ENCODE data around the gene MUCL1. TPM values are rescaled to one million over a fixed set of nuclear protein-coding genes. Genes with fewer than 3 reads are reported as not detected.

The MUCL1 gene
- total RNA-seq, 1 donor from 2014 or later: not detected

DNA sequence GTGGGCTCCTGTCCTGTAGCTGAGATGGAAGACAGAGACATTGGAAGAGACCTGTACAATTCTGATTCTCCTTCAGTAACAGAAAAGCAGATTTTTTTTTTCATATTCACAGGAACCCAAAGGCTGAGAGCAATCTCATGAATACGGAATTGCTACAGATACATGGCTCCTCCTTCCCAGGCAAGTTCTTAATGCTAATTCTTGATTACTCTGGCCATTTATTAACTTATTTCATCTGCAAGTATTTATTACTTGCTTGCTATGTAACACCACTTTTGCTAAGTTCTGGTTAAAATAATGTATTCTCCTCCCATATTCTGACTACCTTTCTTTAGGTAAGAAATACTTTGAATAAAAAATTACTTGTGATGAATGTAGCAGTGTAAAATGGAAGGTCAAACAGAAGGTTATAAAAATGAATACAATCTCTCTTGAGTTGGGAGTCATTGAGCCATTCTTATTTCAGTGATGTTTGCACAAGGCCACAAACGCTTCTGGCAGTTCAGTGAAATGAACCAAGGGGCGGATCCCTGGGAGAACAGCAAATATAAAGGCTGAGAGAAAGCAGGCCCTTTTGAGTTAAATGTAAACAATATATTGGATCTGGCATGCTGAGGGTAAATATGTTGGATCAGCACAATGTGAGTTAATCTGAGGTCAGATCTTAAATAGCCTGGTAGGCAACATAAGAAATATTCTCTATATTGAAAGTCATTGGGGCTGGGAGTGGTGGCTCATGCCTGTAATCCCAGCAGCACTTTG lies 37.6 kb downstream of the MUCL1 start:
- Histone ChIP-seq H3F3A (ENCODE audit: low read depth) (no peaks in the 10 kb centered on the region), H3K27me3 (no peaks in the 10 kb centered on the region), H3K27ac (no peak overlapping the region), H3K9ac (no peak overlapping the region), H4K20me1 (ENCODE audit: low read depth) (no peaks in the 10 kb centered on the region), H3K4me2 (no peak overlapping the region), H3K36me3 (no peaks in the 10 kb centered on the region), H2AFZ (replicated peaks) (no peak overlapping the region), H3K9me3 (ENCODE audit: low read depth) (no peaks in the 10 kb centered on the region), H3K4me3 (no peak overlapping the region), H3K79me2 (ENCODE audit: low read depth) (no peaks in the 10 kb centered on the region), H3K4me1 (peaks cover 6% of the 10 kb centered on the region)
- no peak overlapping the region for H3K4me3 Mint-ChIP-seq
- no peak overlapping the region for H3K27ac Mint-ChIP-seq
- no peak for TF ChIP-seq EZH2phosphoT487 (IDR thresholded peaks at IDR 0.05)
- TF ChIP-seq, protein P1, sequence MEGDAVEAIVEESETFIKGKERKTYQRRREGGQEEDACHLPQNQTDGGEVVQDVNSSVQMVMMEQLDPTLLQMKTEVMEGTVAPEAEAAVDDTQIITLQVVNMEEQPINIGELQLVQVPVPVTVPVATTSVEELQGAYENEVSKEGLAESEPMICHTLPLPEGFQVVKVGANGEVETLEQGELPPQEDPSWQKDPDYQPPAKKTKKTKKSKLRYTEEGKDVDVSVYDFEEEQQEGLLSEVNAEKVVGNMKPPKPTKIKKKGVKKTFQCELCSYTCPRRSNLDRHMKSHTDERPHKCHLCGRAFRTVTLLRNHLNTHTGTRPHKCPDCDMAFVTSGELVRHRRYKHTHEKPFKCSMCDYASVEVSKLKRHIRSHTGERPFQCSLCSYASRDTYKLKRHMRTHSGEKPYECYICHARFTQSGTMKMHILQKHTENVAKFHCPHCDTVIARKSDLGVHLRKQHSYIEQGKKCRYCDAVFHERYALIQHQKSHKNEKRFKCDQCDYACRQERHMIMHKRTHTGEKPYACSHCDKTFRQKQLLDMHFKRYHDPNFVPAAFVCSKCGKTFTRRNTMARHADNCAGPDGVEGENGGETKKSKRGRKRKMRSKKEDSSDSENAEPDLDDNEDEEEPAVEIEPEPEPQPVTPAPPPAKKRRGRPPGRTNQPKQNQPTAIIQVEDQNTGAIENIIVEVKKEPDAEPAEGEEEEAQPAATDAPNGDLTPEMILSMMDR (IDR thresholded peaks at IDR 0.05): no peak
- no peak for TF ChIP-seq EZH2 (IDR thresholded peaks at IDR 0.05)
- H3K36me3 Mint-ChIP-seq: no peaks in the 10 kb centered on the region
- peaks cover 2% of the 10 kb centered on the region for H3K27me3 Mint-ChIP-seq (ENCODE audit: insufficient read depth, low read depth)
- peaks cover 2% of the 10 kb centered on the region for H3K9me3 Mint-ChIP-seq
- H3K4me1 Mint-ChIP-seq: no peaks in the 10 kb centered on the region
- no peak for DNase-seq (ENCODE audit: low spot score)

Other genes starting within 250 kb of the MUCL1 start
- not detected in 2 replicates for gene LACRT, start 219.6 kb upstream of the MUCL1 start, total RNA-seq (ENCODE audit: low replicate concordance)
- gene DCD, start 206.2 kb upstream of the MUCL1 start, total RNA-seq (ENCODE audit: low replicate concordance): not detected in 2 replicates
- not detected in 2 replicates for gene TESPA1, start 130.2 kb downstream of the MUCL1 start, total RNA-seq (ENCODE audit: low replicate concordance)
- gene NEUROD4, start 165.5 kb downstream of the MUCL1 start, total RNA-seq (ENCODE audit: low replicate concordance): 0.62 and 1.8 TPM in 2 replicates

Data from neural progenitor cell (in vitro differentiated cells).